ENCODE results near the gene FKBP14. TPM values are rescaled to one million over a fixed set of nuclear protein-coding genes. Genes with fewer than 3 reads are reported as not detected.

The FKBP14 gene
- total and polyA plus RNA-seq, 2 of the 8 experiments (the other 6 are each of a cell fraction or from before 2014, with no cell fraction given): 3.2 to 20.7 TPM

DNA sequence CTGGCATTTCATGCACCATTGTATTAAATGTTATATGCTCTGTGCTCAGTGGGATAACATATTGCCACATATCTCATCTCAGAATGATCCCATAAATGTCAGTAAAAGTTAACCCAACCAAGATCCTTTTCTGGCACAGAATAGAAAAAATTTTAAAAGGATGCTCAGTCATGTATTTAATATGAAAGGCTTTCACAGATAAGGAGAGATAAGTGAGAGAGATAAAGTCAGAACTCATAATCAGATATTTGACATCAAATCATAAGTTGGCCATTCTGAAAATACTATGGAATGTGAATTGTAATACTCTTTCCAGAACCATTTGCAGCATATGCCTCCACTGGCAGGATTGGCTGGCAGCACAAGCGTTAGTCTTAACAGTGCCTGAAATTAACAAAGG, 40.2 kb upstream of the FKBP14 start:
- Histone ChIP-seq H3K4me3 (ENCODE audit: extremely low read depth in 1 of 4, insufficient read depth in 2 of 4, low read depth in 3 of 4, low read length in 4 of 4) (no peak overlapping the region), H4K20me1 (replicated peaks in 1 of 2; ENCODE audit: control insufficient read depth in 1 of 2, insufficient read depth in 2 of 2, low read length in 2 of 2) (peaks cover 0 to 2% of the 10 kb centered on the region in 2 experiments), H2BK12ac (ENCODE audit: low read depth, low read length) (no peak overlapping the region), H3K56ac (replicated peaks; ENCODE audit: insufficient read length, low read depth, low read length) (no peak overlapping the region), H3K9ac (replicated peaks in 1 of 4; ENCODE audit: extremely low read depth in 1 of 4, low read depth in 3 of 4, low read length in 3 of 4) (no peak overlapping the region), H2AK5ac (ENCODE audit: low read depth, low read length) (no peak overlapping the region), H4K91ac (replicated peaks; ENCODE audit: insufficient read length, low read length) (no peak overlapping the region), H2AFZ (ENCODE audit: low read length) (no peak overlapping the region), H3K14ac (ENCODE audit: insufficient read length) (no peak overlapping the region), H2BK5ac (ENCODE audit: low read depth, low read length) (no peak overlapping the region), H3K4me1 (replicated peaks in 1 of 4; ENCODE audit: control insufficient read depth in 3 of 4, insufficient read depth in 4 of 4, low read length in 3 of 4) (no peaks in the 10 kb centered on the region), H3K4ac (replicated peaks; ENCODE audit: insufficient read length, low read depth, low read length) (no peak overlapping the region), H2BK120ac (replicated peaks; ENCODE audit: low read depth, low read length) (no peak overlapping the region), H2BK15ac (ENCODE audit: low read length) (no peak overlapping the region), H3K18ac (ENCODE audit: extremely low read depth, low read length) (no peak overlapping the region), H4K8ac (ENCODE audit: extremely low read depth, insufficient read depth, low read length) (no peak overlapping the region), H4K5ac (ENCODE audit: insufficient read length, low read depth, low read length) (no peak overlapping the region), H2BK20ac (ENCODE audit: low read length) (no peak overlapping the region), H3K79me1 (ENCODE audit: low read depth, low read length) (no peaks in the 10 kb centered on the region), H3K23ac (ENCODE audit: insufficient read length) (no peak overlapping the region), H3K27ac (ENCODE audit: low read depth, low read length) (no peak overlapping the region), H3K36me3 (ENCODE audit: control insufficient read depth in 2 of 4, insufficient read depth in 4 of 4, low read length in 3 of 4) (peaks cover 2 to 27% (median 11%) of the 10 kb centered on the region in 4 experiments; a peak in 6 of 8 replicates), H3K27me3 (replicated peaks in 1 of 4; ENCODE audit: control insufficient read depth in 3 of 4, extremely low read depth in 1 of 4, insufficient read depth in 3 of 4, low read length in 3 of 4) (no peaks in the 10 kb centered on the region), H3K79me2 (ENCODE audit: control insufficient read depth in 1 of 2, insufficient read depth in 2 of 2, low read length in 2 of 2) (no peaks in the 10 kb centered on the region), H3K23me2 (ENCODE audit: low read depth, low read length) (no peaks in the 10 kb centered on the region), H3K9me3 (ENCODE audit: insufficient read depth in 2 of 2, low read depth in 1 of 2, low read length in 1 of 2) (no peaks in the 10 kb centered on the region), H3K4me2 (ENCODE audit: insufficient read depth in 1 of 2, low read depth in 2 of 2, low read length in 2 of 2) (no peak overlapping the region)
- DNase-seq (ENCODE audit: low read depth in 1 of 2, low spot score in 2 of 2) (no peak), FAIRE-seq (no peak)
- WGBS, 2 experiments (ENCODE audit: extremely low coverage in 1 of 2, insufficient coverage in 1 of 2, insufficient read length in 1 of 2, insufficient replicate concordance in 2 of 2, low coverage in 1 of 2, low lambda C conversion rate in 2 of 2, missing lambda C conversion rate in 1 of 2): 96% methylated on average over 1 of the region's 1 CpG; no CpG with 5 or more reads in 1 of the 2 experiments
- ChIA-PET POLR2A (ENCODE audit: partially characterized antibody) (no interaction called here), CTCF (ENCODE audit: partially characterized antibody) (interaction anchor here (1.0 to 5.2 kb wide), 2 partner anchors 11 to 115 kb away, joined by 3 to 49 read pairs; no protein-coding TSS in a partner anchor)
- no peak for TF ChIP-seq JUND (IDR thresholded peaks at IDR 0.05; ENCODE audit: low read length)
- TF ChIP-seq RAD21 (IDR thresholded peaks at IDR 0.05 in 1 of 2, conservative IDR thresholded peaks at IDR 0.05 in 1 of 2; ENCODE audit: low read depth in 2 of 2, low read length in 2 of 2): no peak
- TF ChIP-seq, protein P1, sequence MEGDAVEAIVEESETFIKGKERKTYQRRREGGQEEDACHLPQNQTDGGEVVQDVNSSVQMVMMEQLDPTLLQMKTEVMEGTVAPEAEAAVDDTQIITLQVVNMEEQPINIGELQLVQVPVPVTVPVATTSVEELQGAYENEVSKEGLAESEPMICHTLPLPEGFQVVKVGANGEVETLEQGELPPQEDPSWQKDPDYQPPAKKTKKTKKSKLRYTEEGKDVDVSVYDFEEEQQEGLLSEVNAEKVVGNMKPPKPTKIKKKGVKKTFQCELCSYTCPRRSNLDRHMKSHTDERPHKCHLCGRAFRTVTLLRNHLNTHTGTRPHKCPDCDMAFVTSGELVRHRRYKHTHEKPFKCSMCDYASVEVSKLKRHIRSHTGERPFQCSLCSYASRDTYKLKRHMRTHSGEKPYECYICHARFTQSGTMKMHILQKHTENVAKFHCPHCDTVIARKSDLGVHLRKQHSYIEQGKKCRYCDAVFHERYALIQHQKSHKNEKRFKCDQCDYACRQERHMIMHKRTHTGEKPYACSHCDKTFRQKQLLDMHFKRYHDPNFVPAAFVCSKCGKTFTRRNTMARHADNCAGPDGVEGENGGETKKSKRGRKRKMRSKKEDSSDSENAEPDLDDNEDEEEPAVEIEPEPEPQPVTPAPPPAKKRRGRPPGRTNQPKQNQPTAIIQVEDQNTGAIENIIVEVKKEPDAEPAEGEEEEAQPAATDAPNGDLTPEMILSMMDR (IDR thresholded peaks at IDR 0.05; ENCODE audit: control extremely low read depth in 1 of 3, insufficient read depth in 1 of 3, low read depth in 1 of 3, low read length in 3 of 3): no peak
- TF ChIP-seq, protein P2, sequence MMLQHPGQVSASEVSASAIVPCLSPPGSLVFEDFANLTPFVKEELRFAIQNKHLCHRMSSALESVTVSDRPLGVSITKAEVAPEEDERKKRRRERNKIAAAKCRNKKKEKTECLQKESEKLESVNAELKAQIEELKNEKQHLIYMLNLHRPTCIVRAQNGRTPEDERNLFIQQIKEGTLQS (IDR thresholded peaks at IDR 0.05; ENCODE audit: insufficient read depth, low read depth, low read length): no peak
- TF ChIP-seq, protein P3, sequence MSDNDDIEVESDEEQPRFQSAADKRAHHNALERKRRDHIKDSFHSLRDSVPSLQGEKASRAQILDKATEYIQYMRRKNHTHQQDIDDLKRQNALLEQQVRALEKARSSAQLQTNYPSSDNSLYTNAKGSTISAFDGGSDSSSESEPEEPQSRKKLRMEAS (IDR thresholded peaks at IDR 0.05): no peak
- TF ChIP-seq RFX5 (IDR thresholded peaks at IDR 0.05; ENCODE audit: borderline replicate concordance, low read depth, low read length): no peak
- no peak for TF ChIP-seq PHF8 (conservative IDR thresholded peaks at IDR 0.05; ENCODE audit: low read depth, low read length)
- TF ChIP-seq EZH2 (IDR thresholded peaks at IDR 0.05; ENCODE audit: low read depth, low read length, severe bottlenecking): no peak
- TF ChIP-seq JUN (IDR thresholded peaks at IDR 0.05; ENCODE audit: low read depth, low read length): no peak
- no peak for TF ChIP-seq CBX5 (IDR thresholded peaks at IDR 0.05; ENCODE audit: low read depth, low read length)
- no peak for TF ChIP-seq CREB1 (IDR thresholded peaks at IDR 0.05)

All from H1 (cell line).